PC-9 (cell line): ENCODE results near the gene SPON1.

Experiments used
- EZH2 ChIP-seq: fragments of 200-600 bp; sonication (generic); IDR thresholded peaks from 2 replicates; pipeline ENCODE4 v1.8.0; 2017; ENCODE audit warnings: antibody characterized with exemption, low read depth
- TF ChIP-seq, protein P1 (sequence below): fragments of 200-600 bp; sonication (generic); conservative IDR thresholded peaks from 2 replicates; pipeline ENCODE4 v1.6.1; 2017; ENCODE audit warnings: mixed run types, antibody characterized with exemption, mild to moderate bottlenecking, moderate library complexity

DNA sequence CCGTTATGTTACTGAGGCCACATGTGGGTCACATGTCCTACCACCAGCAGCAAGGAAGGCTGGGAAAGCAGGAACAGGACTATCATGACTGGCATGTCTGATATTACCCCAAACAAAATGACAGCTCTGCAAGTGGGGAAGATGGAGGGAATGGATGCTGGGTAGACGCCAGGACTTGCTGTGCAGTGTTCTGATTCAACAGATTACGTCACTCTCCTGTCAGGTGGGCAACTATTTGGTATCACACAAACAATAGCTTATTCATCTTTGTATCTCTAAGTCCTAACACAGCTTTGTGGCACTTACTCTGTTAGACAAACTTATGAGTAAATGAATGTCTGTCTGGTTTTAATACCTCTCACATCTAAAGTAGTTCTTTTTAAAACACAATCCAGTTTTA is 105.2 kb downstream of the SPON1 start:
- no peak for TF ChIP-seq EZH2
- TF ChIP-seq, protein P1, sequence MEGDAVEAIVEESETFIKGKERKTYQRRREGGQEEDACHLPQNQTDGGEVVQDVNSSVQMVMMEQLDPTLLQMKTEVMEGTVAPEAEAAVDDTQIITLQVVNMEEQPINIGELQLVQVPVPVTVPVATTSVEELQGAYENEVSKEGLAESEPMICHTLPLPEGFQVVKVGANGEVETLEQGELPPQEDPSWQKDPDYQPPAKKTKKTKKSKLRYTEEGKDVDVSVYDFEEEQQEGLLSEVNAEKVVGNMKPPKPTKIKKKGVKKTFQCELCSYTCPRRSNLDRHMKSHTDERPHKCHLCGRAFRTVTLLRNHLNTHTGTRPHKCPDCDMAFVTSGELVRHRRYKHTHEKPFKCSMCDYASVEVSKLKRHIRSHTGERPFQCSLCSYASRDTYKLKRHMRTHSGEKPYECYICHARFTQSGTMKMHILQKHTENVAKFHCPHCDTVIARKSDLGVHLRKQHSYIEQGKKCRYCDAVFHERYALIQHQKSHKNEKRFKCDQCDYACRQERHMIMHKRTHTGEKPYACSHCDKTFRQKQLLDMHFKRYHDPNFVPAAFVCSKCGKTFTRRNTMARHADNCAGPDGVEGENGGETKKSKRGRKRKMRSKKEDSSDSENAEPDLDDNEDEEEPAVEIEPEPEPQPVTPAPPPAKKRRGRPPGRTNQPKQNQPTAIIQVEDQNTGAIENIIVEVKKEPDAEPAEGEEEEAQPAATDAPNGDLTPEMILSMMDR, result no peak
